Measurements from ENCODE around the gene POLA1. TPM values are rescaled to one million over a fixed set of nuclear protein-coding genes. Genes with fewer than 3 reads are reported as not detected.

POLA1 gene
- total RNA-seq, 4 donors from 2014 or later: 12.0 to 15.6 (median 12.5) TPM

GRCh38 chrX:24763989-24764388, 70.3 kb downstream of the POLA1 start:
- 59 to 71% methylated on average over 3 of the region's 3 CpGs for WGBS, 2 donors (ENCODE audit: low coverage in 1 of 2)
- no peaks in the 10 kb centered on the region for H3K4me1 ChIP-seq
- no peak overlapping the region for H3K27ac ChIP-seq
- no peak for ATAC-seq
- no peaks in the 10 kb centered on the region for H3K9me3 ChIP-seq
- no peaks in the 10 kb centered on the region for H3K27me3 ChIP-seq
- H3K36me3 ChIP-seq: peaks cover 0 to 10% of the 10 kb centered on the region in 2 donors
- no peak overlapping the region for H3K4me3 ChIP-seq
- TF ChIP-seq CTCF (IDR thresholded peaks at IDR 0.05) (no peak), POLR2AphosphoS5 (IDR thresholded peaks at IDR 0.05) (no peak)

GRCh38 chrX:24767557-24767956, 73.8 kb downstream of the POLA1 start:
- TF ChIP-seq CTCF (IDR thresholded peaks at IDR 0.05): no peak
- Histone ChIP-seq H3K27me3 (no peaks in the 10 kb centered on the region), H3K4me3 (no peak overlapping the region), H3K36me3 (peaks cover 0 to 6% of the 10 kb centered on the region in 2 donors), H3K27ac (no peak overlapping the region), H3K9me3 (no peaks in the 10 kb centered on the region), H3K4me1 (no peaks in the 10 kb centered on the region)
- no peak for ATAC-seq
- WGBS, 2 donors (ENCODE audit: low coverage in 1 of 2): 100% methylated on average over 1 of the region's 1 CpG

GRCh38 chrX:24768556-24768955, 74.8 kb downstream of the POLA1 start:
- no peak overlapping the region for H3K4me3 ChIP-seq
- 79 to 96% methylated on average over 5 of the region's 5 CpGs for WGBS, 2 donors (ENCODE audit: low coverage in 1 of 2)
- TF ChIP-seq POLR2AphosphoS5 (IDR thresholded peaks at IDR 0.05): no peak
- no peak for TF ChIP-seq CTCF (IDR thresholded peaks at IDR 0.05)
- TF ChIP-seq EP300 (IDR thresholded peaks at IDR 0.05): no peak
- TF ChIP-seq POLR2A (IDR thresholded peaks at IDR 0.05): no peak

GRCh38 chrX:24774650-24775049, 80.9 kb downstream of the POLA1 start:
- ATAC-seq: no peak
- no peak for TF ChIP-seq POLR2A (IDR thresholded peaks at IDR 0.05)
- TF ChIP-seq CTCF (IDR thresholded peaks at IDR 0.05): no peak
- TF ChIP-seq POLR2AphosphoS5 (IDR thresholded peaks at IDR 0.05): no peak
- no peak for TF ChIP-seq EP300 (IDR thresholded peaks at IDR 0.05)
- H3K27me3 ChIP-seq: no peaks in the 10 kb centered on the region
- no peaks in the 10 kb centered on the region for H3K36me3 ChIP-seq
- 55 to 67% methylated on average over 1 to 2 of the region's 2 CpGs for WGBS, 2 donors (ENCODE audit: low coverage in 1 of 2)
- no peaks in the 10 kb centered on the region for H3K9me3 ChIP-seq
- H3K4me1 ChIP-seq: no peaks in the 10 kb centered on the region
- no peak overlapping the region for H3K27ac ChIP-seq
- no peak overlapping the region for H3K4me3 ChIP-seq

More at GRCh38 chrX:24768556-24768955, 74.8 kb downstream of the POLA1 start:
- H3K4me1 ChIP-seq: no peaks in the 10 kb centered on the region
- no peak overlapping the region for H3K27ac ChIP-seq
- H3K27me3 ChIP-seq: no peaks in the 10 kb centered on the region
- H3K36me3 ChIP-seq: peaks cover 0 to 6% of the 10 kb centered on the region in 2 donors
- no peak for ATAC-seq
- H3K9me3 ChIP-seq: no peaks in the 10 kb centered on the region

- 100% methylated on average over 1 to 2 of the region's 2 CpGs for WGBS, 2 donors (ENCODE audit: low coverage in 1 of 2)
- Histone ChIP-seq H3K27me3 (no peaks in the 10 kb centered on the region), H3K36me3 (no peaks in the 10 kb centered on the region), H3K4me3 (no peak overlapping the region), H3K9me3 (no peaks in the 10 kb centered on the region), H3K27ac (no peak overlapping the region), H3K4me1 (no peaks in the 10 kb centered on the region)
- no peak for ATAC-seq
- no peak for TF ChIP-seq POLR2AphosphoS5 (IDR thresholded peaks at IDR 0.05)
- TF ChIP-seq POLR2A (IDR thresholded peaks at IDR 0.05): no peak
- TF ChIP-seq CTCF (IDR thresholded peaks at IDR 0.05): no peak
- no peak for TF ChIP-seq EP300 (IDR thresholded peaks at IDR 0.05)
Measured at GRCh38 chrX:24775891-24776290, 82.2 kb downstream of the POLA1 start.
